ENCODE results near the gene RELN.
"Not testable (repeated sequence)": the region's sequence is repeated elsewhere in the genome, so short reads cannot be mapped to it uniquely, and the experiment has no call there.

RELN gene

GRCh38 chr7:103989200-103989784, at the start of gene RELN:
Gene RELN, minus strand, starts transcription at chr7:103989658. Its CDS starts 302 bp downstream, at chr7:103989356.
- no peak for DNase-seq (ENCODE audit: low spot score)

- DNase-seq (ENCODE audit: low spot score), result no peak
These were observed 48.7 kb upstream of the RELN start for GRCh38 chr7:104038136-104038535.

GRCh38 chr7:104036889-104037288, 47.4 kb upstream of the RELN start:
- not testable (repeated sequence) for DNase-seq (ENCODE audit: low spot score)

GRCh38 chr7:104035351-104035750, 45.9 kb upstream of the RELN start:
- DNase-seq (ENCODE audit: low spot score), result no peak

- no peak for DNase-seq (ENCODE audit: low spot score)
These were observed 45.2 kb upstream of the RELN start for GRCh38 chr7:104034679-104035078.

GRCh38 chr7:104033837-104034236, 44.4 kb upstream of the RELN start:
- DNase-seq (ENCODE audit: low spot score), result no peak

GRCh38 chr7:104032486-104032885, 43.0 kb upstream of the RELN start:
- DNase-seq (ENCODE audit: low spot score), result no peak

- DNase-seq (ENCODE audit: low spot score), result no peak
These were observed 40.3 kb upstream of the RELN start for GRCh38 chr7:104029765-104030164.

GRCh38 chr7:104024632-104025031, 35.2 kb upstream of the RELN start:
- no peak for DNase-seq (ENCODE audit: low spot score)

GRCh38 chr7:104023100-104023499, 33.6 kb upstream of the RELN start:
- DNase-seq (ENCODE audit: low spot score), result no peak

- no peak for DNase-seq (ENCODE audit: low spot score)
These were observed 29.0 kb upstream of the RELN start for GRCh38 chr7:104018425-104018824.

- no peak for DNase-seq (ENCODE audit: low spot score)
These were observed 27.5 kb upstream of the RELN start for GRCh38 chr7:104017001-104017400.

- no peak for DNase-seq (ENCODE audit: low spot score)
These were observed 23.4 kb upstream of the RELN start for GRCh38 chr7:104012835-104013234.

- no peak for DNase-seq (ENCODE audit: low spot score)
These were observed 22.4 kb upstream of the RELN start for GRCh38 chr7:104011829-104012228.

GRCh38 chr7:104010052-104010909, 20.8 kb upstream of the RELN start:
- DNase-seq (ENCODE audit: low spot score), result no peak

- no peak for DNase-seq (ENCODE audit: low spot score)
These were observed 18.6 kb upstream of the RELN start for GRCh38 chr7:104008107-104008506.

- DNase-seq (ENCODE audit: low spot score), result no peak
These were observed 18.2 kb upstream of the RELN start for GRCh38 chr7:104007614-104008013.

- no peak for DNase-seq (ENCODE audit: low spot score)
These were observed 15.7 kb upstream of the RELN start for GRCh38 chr7:104005197-104005596.

GRCh38 chr7:103996639-103997038, 7.2 kb upstream of the RELN start:
- no peak for DNase-seq (ENCODE audit: low spot score)

- DNase-seq (ENCODE audit: low spot score), result no peak
These were observed 6.6 kb upstream of the RELN start for GRCh38 chr7:103996017-103996551.

- DNase-seq (ENCODE audit: low spot score), result no peak
These were observed 6.1 kb upstream of the RELN start for GRCh38 chr7:103995554-103995953.

- no peak for DNase-seq (ENCODE audit: low spot score)
These were observed 4.1 kb upstream of the RELN start for GRCh38 chr7:103993551-103993950.

GRCh38 chr7:103991406-103991805, 1.9 kb upstream of the RELN start:
- no peak for DNase-seq (ENCODE audit: low spot score)

All from CD4-positive, alpha-beta T cell treated with Interleukin-15 for 4 hours (primary cell).